Upper lobe of right lung (tissue), 1 donor: ENCODE measurements around the gene BCDIN3D. TPM values are rescaled to one million over a fixed set of nuclear protein-coding genes. Genes with fewer than 3 reads are reported as not detected.

Source experiments
- ATAC-seq: fragments of 200-7000 bp; cut with Tn5 transposase; one replicate; pipeline ENCODE4 v1.9.1; 2020; ENCODE audit warnings: mild to moderate bottlenecking, moderate library complexity
- DNase-seq: peaks from one replicate; pipeline ENCODE4 v3.0.0-alpha.2; 2020
- H3K27ac ChIP-seq: fragments of 200-600 bp; one replicate; pipeline ENCODE4 v1.8.0; 2022
- H3K27me3 ChIP-seq: fragments of 200-600 bp; one replicate; pipeline ENCODE4 v1.8.0; 2022; ENCODE audit warnings: mild to moderate bottlenecking
- H3K36me3 ChIP-seq: fragments of 200-600 bp; one replicate; pipeline ENCODE4 v1.8.0; 2022
- H3K4me1 ChIP-seq: fragments of 200-600 bp; one replicate; pipeline ENCODE4 v1.8.0; 2022
- H3K4me3 ChIP-seq: fragments of 200-600 bp; one replicate; pipeline ENCODE4 v1.8.0; 2022; ENCODE audit warnings: mild to moderate bottlenecking
- H3K9me3 ChIP-seq: fragments of 200-600 bp; one replicate; pipeline ENCODE4 v1.8.0; 2022
- intact Hi-C: fragments of 100-400 bp; cut with DNase I; formaldehyde crosslinking; loops from one replicate; pipeline ENCODE4 v1.11.0; 2022
- total RNA-seq: library from RNA; stranded (reverse); fragmentation: NEBNext Ultra II Directional; extraction: Animal tissue kit (Norgen Biotek cat#: 25700); gene quantifications from one replicate; pipeline ENCODE4 v1.2.1, GENCODE V29; 2021
- TF ChIP-seq, protein P1 (sequence below): fragments of 200-600 bp; IDR thresholded peaks from one replicate; pipeline ENCODE4 v1.8.0; 2022; ENCODE audit warnings: antibody characterized with exemption
- donor health status: DM: no; HTN: yes; CAD: no; lungs with severe emphysema.

The BCDIN3D gene
- total RNA-seq, 1 donor from 2014 or later = 4.9 TPM

DNA sequence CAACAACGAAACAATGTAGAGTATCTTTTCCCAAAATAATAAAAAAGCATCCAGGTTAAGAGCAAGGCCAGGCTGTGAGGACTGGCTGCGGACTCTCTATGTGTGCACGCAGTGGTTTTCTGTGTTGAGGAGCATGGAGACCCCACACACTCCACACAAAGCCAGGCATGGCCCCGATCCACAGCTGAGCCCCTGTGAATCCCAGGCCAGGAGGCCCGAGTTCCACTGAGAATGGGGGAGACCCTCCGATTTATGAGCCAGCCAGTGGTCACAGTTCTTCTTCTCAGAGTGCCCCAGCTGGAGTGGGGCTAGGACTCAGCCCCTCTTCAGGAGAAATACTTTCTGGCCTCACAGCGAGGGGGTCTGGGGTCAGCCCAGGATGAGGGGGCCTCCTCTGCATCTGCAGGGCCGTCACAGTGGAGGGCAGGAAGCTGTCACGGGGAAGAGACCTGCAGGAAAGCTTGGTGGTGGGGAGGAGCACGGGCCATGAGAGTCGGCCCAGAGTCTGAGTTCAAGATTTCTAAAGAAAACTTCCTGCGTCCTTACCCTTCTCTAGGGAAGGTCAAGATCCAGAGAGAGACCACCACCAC, 34.8 kb downstream of the BCDIN3D start:
- intact Hi-C loops = no loop called here
- peaks cover 29% of the 10 kb centered on the region for H3K36me3 ChIP-seq
- H3K27me3 ChIP-seq = no peaks in the 10 kb centered on the region
- peaks cover 23% of the 10 kb centered on the region for H3K4me1 ChIP-seq
- no peak for DNase-seq
- peak overlapping the region; percentile 81 for H3K27ac ChIP-seq
- no peaks in the 10 kb centered on the region for H3K9me3 ChIP-seq
- no peak for ATAC-seq
- no peak overlapping the region for H3K4me3 ChIP-seq
- TF ChIP-seq, protein P1, sequence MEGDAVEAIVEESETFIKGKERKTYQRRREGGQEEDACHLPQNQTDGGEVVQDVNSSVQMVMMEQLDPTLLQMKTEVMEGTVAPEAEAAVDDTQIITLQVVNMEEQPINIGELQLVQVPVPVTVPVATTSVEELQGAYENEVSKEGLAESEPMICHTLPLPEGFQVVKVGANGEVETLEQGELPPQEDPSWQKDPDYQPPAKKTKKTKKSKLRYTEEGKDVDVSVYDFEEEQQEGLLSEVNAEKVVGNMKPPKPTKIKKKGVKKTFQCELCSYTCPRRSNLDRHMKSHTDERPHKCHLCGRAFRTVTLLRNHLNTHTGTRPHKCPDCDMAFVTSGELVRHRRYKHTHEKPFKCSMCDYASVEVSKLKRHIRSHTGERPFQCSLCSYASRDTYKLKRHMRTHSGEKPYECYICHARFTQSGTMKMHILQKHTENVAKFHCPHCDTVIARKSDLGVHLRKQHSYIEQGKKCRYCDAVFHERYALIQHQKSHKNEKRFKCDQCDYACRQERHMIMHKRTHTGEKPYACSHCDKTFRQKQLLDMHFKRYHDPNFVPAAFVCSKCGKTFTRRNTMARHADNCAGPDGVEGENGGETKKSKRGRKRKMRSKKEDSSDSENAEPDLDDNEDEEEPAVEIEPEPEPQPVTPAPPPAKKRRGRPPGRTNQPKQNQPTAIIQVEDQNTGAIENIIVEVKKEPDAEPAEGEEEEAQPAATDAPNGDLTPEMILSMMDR = no peak

DNA sequence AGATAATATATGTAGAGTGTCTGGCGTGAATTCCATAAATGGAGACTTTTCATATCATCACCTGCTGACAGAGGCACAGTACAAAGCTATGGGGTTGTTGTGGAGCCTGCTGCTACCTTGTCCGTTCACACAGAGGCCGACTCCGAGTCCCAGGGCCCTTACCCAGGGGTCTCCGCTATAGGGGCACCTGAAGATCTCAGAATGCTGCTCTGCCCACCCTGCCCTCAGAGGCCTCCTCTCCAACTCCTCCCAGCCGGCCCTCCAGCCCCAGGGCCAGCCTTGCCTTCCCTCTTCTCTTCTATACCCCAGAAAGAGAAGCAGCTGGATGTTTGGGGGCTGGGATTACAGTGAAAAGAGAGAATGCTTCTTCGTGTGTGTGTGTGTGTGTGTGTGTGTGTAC, 36.0 kb downstream of the BCDIN3D start:
- Histone ChIP-seq H3K36me3 (peaks cover 40% of the 10 kb centered on the region), H3K27ac (no peak overlapping the region)
- no peak for DNase-seq

DNA sequence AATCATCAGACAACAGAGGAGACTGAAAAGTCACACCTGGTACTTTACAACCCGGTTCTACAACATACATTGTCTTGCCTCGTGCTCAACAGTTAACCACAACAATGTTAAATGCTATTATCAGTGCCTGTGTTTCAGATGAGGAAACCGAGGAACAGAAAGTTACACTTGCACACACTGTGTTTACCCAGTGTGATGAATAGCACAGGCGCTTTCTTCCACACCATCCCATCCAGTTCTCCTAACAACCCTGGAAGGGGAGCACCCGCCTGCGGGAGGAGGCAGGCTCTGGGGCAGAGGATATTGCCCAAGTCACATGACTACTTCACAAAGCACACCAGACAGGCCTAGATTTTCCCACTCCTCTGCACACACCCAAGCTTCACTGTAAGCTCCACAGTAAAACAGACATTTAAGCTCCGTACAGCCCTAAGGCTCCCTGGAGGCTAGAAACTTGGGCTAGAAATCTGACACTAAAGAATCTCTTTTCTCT, 36.5 kb downstream of the BCDIN3D start:
- ATAC-seq (peak; percentile 3), DNase-seq (no peak)
- Histone ChIP-seq H3K27me3 (no peaks in the 10 kb centered on the region), H3K9me3 (no peaks in the 10 kb centered on the region), H3K36me3 (peaks cover 45% of the 10 kb centered on the region), H3K27ac (no peak overlapping the region), H3K4me1 (peaks cover 23% of the 10 kb centered on the region), H3K4me3 (no peak overlapping the region)
- TF ChIP-seq, protein P1 = no peak
- intact Hi-C loops = no loop called here

More for the DNA sequence above, 36.0 kb downstream of the BCDIN3D start:
- peaks cover 23% of the 10 kb centered on the region for H3K4me1 ChIP-seq
- no peak for ATAC-seq
- H3K27me3 ChIP-seq = no peaks in the 10 kb centered on the region
- intact Hi-C loops = no loop called here
- no peaks in the 10 kb centered on the region for H3K9me3 ChIP-seq
- TF ChIP-seq, protein P1 = no peak
- H3K4me3 ChIP-seq = no peak overlapping the region

DNA sequence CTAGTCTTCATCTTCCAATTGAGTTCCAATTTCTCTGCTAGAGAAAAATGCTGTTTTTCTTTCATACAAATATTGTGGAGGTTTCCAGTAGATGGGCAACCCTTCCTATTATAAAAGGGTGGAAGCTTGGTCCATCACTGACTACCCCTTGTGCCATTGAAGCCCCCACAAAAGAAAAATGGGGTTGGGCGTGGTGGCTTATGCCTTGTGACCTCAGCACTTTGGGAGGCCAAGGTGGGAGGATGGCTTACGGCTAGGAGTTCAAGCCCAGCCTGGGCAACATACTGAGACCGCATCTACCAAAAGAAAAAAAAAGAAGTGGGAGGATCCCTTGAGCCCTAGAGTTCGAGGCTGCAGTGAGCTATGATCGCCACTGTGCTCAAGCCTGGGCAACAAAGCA, 37.5 kb downstream of the BCDIN3D start:
- no peaks in the 10 kb centered on the region for H3K27me3 ChIP-seq
- no peak for ATAC-seq
- TF ChIP-seq, protein P1 = no peak

DNA sequence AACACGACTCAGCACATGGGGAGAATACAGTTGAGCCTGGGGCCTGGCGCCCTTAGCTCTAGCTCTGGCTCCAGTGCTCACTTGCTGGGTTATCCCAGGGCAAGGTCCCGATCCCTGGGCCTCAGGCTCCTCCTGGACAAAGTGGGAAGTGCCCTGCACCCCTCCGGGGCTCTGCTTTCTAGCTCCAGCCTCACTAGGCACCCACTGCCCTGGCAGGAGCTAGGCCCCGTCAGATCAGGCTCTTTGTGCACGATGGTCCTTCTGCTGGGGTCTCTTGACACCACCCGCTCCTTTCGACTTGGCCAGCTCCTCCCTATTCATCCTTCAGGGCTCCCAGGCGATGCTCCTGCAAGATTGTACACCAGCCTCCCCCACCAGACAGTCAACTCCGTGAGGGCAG, 38.1 kb downstream of the BCDIN3D start:
- intact Hi-C loops = no loop called here
- no peak for ATAC-seq
- no peak for DNase-seq

More for the DNA sequence above, 37.5 kb downstream of the BCDIN3D start:
- H3K27ac ChIP-seq = no peak overlapping the region
- DNase-seq = no peak
- H3K36me3 ChIP-seq = peaks cover 55% of the 10 kb centered on the region
- intact Hi-C loops = no loop called here
- no peak overlapping the region for H3K4me3 ChIP-seq
- H3K4me1 ChIP-seq = peaks cover 20% of the 10 kb centered on the region
- no peaks in the 10 kb centered on the region for H3K9me3 ChIP-seq

More for the DNA sequence above, 38.1 kb downstream of the BCDIN3D start:
- Histone ChIP-seq H3K27me3 (no peaks in the 10 kb centered on the region), H3K4me1 (peaks cover 14% of the 10 kb centered on the region), H3K4me3 (no peak overlapping the region), H3K27ac (no peak overlapping the region), H3K9me3 (no peaks in the 10 kb centered on the region), H3K36me3 (peaks cover 60% of the 10 kb centered on the region)
- TF ChIP-seq, protein P1 = no peak
